HG02938 (cell line): Measurements from ENCODE around the gene OTOP3.

Source experiments
- ATAC-seq: cut with Tn5 transposase; IDR thresholded peaks from one replicate; pipeline ENCODE4 v1.9.1; 2021; ENCODE audit warnings: mild to moderate bottlenecking, moderate library complexity; ENCODE audit not compliant: unreplicated experiment

Gene OTOP3

DNA sequence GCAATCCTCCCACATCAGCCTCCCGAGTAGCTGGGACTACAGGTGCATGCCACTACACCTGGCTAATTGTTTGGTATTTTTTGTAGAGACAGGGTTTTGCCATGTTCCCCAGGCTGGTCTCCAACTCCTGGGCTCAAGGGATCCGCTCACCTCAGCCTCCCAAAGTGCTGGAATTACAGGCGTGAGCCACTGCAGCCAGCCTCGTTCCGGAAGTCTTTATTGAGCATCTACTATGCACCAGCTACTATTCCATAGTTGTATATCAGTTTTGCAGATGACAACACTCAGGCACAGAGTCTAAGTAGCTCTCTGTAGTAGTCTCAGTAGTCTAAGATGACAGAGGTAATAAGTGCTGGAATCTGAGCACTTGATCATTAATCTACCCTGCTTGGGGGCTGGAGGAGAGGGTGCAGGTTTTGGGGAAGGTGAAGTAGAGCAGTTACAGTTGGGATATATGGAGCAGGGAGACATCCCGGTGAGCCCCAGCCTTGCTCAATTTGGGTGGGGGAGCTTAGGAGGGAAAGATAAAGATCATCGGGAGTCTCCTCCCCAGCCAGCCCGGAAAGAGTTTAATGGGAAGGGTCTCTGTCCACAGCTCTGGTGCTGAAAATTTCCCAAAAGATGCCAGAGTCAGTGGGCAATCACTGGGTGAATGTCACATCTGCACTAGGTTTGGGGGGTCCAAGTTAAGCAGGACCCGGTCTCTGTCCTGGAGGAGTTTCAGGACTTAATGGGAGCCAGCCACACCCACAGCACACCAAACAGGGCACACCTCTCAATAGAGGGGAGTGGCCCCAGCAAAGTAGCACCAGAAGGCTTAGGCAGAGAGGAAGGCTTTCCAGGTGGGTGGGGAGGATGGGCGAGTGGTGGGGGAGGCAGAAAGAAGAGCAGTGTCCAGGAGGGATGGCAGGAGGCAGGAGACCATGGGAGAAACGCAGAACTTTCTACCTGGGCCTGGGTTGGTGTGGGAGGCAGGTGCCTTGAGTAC lies 1.7 kb downstream of the OTOP3 start:
- ATAC-seq = no peak

DNA sequence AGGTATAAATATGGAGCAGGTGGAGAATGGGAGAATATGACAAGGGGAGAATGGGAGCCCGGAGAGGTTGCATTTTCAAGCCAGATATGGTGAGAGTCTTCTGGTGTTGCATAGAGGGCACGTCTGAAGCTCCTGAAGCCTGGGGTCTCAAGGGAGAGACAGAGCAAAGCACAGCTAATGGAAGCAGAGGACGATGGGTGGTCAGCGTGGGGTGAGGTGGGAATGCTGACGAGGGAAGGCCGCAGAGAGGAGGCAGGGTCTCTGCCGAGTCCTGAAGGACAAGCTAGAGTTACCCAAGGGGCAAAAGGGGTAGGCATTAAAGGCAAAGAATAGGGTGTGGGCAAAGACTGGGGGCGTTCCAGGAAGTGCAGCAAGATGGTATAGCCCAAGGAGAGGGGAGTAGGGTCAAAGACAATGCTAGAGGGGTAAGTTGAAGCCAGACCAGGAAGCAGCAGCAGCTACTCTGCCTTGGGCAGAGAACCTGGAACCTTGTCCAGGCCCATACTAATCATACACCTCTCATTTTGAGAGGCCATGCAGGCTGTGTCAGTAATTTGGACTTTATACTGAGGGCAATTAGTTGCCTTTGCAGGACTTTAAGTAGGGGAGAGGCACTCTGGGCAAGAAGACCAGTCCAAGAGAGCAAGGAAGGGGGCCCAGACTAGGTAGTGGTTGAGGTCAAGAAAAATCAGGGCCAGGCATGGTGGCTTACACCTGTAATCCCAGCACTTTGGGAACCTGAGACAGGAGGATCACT lies 2.7 kb downstream of the OTOP3 start:
- ATAC-seq = no peak

DNA sequence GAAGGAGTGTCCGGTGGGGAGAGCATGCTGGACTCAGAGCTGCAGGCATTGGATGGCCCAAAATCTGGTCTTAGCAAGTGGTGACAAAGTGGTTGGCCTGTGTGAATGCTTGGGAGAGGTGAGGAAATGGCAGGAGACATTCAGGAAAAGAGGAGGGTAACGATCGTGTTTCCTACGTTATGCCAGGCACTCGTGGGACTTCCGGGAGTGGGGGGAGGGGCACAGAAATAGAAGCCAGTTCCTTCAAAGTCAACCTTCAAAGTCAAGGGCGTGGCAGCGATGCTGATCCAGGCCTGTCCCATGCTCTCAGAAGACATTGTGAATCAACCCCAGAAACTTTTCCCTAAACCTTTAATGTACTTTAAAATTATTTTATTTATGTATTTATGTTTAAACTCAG lies 3.8 kb downstream of the OTOP3 start:
- ATAC-seq = no peak

DNA sequence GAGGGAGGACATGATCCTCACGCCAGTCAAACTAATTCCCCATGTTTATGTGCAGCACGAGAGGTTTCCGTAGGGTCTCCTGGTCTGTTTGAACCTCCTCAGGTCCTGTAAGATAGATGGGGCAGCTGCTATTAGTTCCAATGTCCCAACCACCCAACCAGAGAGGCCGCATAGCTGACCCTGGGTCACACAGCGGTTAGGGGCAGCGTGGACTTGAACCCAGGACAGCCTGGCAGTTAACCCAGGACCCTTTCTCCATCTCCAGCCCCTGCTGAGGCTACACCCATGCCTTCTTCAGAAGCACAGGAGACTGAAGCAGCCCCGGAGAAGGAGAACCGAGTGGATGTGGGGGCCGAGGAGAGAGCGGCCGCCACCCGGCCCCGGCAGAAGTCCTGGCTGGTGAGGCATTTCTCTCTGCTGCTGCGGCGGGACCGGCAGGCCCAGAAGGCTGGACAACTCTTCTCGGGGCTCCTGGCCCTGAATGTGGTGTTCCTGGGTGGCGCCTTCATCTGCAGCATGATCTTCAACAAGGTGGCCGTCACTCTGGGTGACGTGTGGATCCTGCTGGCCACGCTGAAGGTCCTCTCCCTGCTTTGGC lies 5.5 kb downstream of the OTOP3 start:
- ATAC-seq = no peak

DNA sequence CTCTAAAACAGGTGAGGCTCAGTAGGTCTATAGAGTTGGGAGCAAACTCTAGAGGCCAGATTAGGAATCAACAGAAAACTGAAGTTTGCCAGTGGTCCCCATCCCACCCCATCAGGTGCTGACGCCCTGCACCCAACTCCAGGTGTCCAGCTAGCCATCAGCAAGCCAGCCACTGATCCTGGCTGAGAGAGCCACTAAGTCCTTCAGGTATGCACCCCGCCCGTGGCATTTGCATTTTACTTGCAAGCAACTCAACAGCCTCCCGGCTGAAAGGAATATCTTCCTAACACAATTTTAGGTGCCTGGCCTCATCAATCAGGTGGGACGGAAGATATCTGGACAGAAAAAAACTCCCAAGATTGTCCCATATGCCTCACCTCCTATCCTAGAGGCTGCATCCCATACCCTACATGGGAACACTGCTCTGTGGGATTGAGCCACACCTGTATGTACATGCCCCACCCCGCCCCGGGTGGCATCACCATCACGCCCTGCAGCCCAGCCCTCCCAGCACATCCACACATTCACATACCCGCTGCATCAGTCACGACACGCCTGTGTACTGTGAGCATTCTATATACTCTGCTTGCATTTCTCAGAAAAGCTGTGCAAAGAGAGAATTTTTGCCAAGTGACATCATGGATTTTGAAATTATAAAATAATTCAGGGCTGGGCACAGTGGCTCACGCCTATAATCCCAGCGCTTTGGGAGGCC lies 8.3 kb downstream of the OTOP3 start:
- ATAC-seq = no peak

DNA sequence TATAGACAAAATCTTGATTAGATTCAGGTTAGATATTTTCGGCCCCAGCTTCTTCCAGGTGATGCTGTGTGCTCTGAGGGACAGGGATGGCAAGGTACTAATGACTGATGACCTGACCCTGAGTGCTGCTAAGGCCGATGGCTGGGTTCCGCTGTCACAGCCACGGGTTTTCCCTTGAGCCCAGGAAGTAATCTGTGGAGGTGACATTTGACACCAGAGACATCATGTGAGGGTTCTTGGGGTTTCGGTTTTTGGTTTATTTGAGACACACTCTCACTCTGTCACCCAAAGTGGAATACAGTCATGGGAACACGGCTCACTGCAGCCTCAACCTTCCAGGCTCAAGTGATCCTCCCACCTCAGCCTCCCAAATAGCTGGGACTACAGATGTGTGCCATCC lies 9.8 kb downstream of the OTOP3 start:
- peak; percentile 42 for ATAC-seq

DNA sequence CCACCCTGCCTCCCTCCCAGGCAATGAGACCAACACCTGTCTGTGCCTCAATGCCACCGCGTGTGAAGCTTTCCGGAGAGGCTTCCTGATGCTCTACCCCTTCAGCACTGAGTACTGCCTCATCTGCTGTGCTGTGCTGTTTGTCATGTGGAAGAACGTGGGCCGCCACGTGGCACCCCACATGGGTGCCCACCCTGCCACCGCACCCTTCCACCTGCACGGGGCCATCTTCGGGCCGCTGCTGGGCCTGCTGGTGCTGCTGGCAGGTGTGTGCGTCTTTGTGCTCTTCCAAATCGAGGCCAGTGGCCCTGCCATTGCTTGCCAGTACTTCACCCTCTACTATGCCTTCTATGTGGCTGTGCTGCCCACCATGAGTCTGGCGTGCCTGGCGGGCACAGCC lies 10.9 kb downstream of the OTOP3 start:
- no peak for ATAC-seq

DNA sequence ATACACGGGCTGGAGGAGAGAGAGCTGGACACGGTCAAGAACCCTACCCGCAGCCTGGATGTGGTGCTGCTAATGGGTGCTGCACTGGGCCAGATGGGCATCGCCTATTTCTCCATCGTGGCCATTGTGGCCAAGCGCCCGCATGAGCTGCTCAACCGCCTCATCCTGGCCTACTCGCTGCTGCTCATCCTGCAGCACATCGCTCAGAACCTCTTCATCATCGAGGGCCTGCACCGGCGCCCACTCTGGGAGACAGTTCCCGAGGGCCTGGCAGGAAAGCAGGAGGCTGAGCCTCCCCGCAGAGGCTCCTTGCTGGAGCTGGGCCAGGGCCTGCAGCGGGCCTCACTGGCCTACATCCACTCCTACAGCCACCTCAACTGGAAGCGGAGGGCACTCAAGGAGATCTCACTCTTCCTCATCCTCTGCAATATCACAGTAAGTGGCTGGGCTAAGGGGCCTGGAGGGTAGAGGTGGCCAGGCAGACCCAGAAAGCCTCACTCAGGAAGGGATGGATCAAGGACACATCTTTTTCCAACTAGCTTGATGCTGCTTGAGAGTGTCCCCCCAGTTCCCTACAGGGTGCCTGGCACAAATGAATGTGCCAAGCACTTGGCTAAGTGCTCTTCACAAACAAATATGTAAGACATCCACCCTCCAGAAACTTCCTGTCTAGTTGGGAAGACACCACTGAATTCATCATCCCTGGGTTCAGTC lies 11.5 kb downstream of the OTOP3 start:
- no peak for ATAC-seq

DNA sequence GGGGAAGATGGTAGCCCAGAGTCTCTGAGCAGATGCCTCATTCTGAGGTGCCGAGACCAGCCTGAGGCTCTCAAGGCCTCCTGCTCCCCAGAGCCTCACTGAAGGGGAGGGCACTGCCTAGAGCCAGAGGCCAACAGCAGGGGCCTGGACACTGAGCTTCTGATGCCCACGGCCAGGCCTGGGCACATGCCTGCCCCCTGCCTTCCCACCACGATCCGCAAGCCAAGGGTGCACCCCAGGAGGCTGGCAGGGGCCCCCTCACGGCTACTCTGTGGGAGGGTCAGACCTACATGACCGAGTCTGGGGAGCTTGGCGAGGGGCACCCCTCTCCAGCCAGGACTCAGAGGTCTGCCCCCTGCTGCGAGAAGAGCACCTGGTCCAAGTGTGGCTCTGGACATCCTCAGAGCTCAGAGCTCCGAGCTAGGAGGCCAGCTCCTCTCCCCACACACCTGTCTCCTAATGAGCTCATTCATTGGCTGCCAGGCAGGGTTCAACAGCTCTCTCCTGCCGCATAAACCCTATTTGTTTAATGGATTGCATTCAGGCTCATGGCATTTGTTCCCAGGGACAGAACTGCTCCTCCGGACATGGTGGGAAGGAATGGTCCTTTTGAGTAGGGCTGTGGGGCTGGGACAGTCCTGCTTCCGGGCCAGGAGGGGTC lies 13.9 kb downstream of the OTOP3 start:
- ATAC-seq = no peak

DNA sequence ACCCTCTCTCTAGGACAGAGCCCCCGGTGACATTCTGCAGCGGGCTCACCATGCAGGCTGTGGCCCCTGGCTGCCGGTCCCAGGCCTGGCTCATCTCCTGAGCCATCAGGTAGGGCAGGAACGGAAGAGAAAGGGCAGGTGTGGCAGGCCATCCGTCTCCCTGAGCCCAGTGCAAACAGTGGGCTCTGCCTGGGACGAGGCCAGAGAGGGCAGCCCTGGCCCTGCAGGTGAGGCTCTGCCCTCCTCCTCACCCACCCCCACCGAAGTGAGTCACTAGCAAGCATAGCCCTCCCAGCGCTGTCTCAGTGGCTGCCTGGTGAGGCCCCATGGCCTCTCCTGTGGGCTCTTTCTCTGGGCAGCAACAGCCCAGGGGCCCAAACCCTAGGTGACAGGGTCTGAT lies 14.5 kb downstream of the OTOP3 start:
- no peak for ATAC-seq

DNA sequence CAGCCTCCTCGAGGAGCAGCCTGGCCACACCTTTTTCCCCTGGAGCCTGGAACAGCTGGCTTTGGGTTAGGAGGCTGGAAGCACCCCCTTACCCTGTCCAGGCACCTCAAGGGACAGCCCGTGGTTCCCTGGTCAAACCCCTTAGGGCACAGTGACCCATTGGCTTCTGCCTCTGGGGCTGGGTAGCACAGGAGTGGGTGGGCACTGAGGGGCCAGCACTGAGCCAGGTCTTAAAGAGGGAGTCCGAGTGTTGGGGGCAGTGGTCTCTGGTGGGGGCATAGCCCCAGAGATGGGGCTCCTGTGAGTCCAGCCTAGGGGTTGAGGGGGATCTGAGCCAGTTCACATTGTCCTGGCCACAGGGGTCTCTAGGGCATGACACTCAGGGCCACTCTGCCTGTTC lies 15.4 kb downstream of the OTOP3 start:
- no peak for ATAC-seq

DNA sequence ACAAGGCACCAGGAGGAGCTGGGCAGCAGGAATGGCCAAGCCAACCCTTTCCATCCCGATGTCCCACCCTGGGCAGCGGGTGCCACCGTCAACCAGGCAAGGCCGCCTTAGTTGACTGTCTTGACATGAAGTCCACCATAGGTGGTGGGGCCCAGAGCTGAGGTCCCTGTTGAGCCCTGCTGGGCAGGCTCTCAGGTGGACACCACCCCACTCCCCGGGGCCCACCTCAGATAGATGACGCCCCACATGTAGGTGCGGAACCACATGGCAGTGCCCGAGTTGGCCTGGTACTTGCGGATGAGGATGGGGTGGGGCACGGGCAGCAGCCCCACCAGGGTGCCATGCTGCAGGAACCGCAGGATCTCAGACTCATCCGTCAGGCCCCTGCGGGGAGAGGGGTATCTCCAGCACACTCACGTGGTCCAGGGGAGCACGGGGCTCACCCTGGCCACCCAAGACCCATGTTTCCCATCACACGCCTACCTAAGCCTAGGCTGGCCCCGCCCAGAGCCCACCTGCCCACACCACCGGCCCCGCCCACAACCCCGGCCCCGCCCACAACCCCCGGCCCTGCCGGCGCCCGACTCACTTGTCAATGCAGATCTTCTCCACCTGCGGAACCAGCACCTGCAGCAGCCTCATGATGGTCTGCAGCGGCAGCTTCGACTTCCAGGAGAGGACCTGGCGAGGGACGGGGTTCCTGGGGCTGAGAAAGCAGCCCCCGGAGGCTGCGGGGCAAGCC lies 16.2 kb downstream of the OTOP3 start:
- no peak for ATAC-seq

DNA sequence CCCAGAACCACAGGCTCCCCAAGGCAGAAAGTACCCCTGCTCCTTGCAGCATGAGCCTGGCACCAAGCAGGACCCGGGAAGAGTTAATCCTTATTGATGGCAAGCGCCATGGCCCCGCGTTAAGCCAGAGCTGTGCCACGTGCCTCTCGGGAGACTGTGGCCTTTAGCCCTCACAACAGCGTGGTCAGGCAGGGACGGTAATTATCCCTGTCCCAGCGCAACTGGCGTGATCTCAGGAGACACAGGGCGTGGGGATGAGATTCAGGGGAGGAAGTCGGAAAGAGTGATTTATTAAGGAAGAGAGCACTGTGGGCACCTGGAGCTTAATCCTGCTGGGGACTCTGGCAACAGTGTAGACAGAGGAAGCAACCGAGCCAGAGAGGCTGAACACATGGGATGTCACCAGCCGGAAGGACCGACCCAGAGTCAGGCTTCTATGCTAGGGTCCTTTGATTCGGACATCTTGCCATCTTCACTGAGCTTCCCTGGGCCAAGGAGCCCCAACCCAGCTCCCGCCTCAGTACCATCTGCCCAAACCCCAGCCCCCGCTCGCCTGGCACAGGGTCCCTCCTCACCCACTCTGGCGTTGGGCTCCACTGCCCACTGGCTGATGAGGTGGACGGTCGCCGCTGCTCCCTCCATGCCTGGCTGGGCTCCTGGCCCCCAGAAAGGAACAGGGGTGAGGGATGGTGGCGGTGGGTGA lies 16.9 kb downstream of the OTOP3 start:
- ATAC-seq = no peak

DNA sequence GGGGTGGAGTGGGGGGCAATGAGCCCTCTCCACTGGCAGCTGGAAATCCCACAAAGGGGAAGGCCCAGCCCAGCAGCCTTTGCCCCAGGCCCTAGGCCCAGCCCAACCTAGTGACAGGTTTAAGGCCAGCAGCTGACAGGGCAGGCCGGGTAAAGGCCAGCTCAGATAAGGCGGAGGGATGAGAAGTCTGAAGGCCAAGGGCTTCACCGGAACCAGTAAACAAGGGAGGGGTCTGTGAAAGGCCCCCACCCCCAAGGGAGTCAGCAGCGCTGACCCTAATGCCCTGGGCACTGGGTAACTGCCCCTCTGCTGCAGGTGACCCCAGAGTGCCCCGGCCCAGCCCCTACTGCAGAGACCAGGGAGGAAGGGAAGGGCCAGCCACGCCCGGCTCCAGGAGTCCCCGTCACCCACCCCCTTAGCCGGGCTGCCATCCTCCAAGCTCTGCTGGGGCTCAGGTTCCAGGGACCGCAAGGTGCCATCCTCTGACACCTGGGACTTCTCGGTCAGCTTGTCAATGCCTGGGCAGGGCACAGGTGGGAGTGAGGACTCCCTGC lies 17.5 kb downstream of the OTOP3 start:
- no peak for ATAC-seq

DNA sequence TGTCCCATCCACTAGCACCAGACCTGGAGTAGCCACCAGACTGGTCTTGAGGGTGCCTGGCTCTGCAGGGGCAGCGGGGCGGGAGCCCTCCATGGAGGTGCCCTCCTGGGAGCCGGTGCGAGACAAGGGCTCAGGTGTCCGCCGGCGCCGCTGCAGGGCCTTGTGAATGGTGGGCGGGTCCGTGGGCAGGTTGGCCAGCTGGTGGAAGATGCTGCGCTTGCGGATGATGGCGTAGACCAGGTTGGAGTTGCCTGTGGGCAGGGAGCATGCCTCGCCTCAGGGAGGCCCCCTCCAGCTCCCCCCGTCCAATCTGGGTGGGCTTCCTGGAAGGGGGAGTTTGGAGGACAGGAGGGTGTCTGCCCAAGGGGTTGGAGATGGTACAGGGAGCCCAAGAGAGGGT lies 18.4 kb downstream of the OTOP3 start:
- ATAC-seq = no peak

DNA sequence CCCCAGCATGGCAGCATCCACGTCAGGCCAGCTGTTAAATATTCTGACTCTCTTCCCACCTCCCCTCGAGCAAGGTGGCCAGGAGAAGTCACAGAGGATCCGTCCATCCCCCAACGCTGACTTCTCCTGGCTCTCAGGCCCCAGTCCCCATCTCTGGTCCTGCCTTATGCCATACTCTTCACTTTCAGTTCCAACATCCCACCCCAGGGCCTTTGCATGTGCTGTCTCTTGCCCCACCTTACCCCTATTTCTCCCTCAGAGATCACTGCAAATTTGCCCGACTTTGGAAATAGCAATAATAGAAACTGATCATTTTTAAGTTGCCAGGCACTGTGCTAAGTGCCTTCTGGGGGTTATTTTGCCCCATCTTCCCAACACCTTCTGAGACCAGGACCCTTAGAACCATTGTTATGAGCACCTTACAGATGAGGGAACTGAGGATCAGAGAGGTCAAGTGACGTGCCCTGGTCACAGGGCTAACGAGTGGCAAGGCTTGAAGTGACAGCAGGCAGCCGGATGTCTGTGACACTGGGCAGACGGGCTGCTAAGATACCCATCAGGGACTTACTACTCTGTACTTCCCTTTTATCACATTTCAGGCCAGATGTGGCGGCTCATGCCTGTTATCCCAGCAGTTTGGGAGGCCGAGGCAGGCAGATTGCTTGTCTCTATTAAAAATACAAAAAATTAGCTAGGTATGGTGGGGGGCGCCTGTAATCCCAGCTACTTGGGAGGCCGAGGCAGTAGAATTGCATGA lies 19.1 kb downstream of the OTOP3 start:
- ATAC-seq = no peak

DNA sequence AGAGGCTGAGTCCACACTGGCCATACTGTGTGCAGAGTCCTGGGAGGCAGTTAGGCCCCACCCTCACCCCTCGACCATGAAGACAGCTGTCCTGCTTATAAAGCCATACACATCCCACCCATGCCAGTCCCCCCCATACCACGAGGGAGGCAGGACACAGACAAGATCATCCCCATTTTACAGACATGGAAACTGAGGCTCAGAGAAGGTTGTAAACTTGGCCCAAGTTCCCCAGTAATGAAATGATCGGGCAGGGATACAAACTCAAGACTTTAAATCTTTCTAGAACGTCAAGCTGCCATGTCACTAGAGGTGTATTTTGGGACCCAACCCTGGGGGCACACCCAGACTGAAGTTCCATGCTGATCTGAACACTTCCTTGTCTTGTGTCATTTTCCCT lies 20.4 kb downstream of the OTOP3 start:
- no peak for ATAC-seq
